Panc1 (cell line): ENCODE measurements around the gene PUS1. TPM values are rescaled to one million over a fixed set of nuclear protein-coding genes. Genes with fewer than 3 reads are reported as not detected.
"Not testable (repeated sequence)": the region's sequence is repeated elsewhere in the genome, so short reads cannot be mapped to it uniquely, and the experiment has no call there.

Experiments
- ATAC-seq: fragments of 200-7000 bp; cut with Tn5 transposase; 2 replicates; pipeline ENCODE4 v1.9.1; 2020; ENCODE audit warnings: mild to moderate bottlenecking, moderate library complexity
- BruUV-seq: library from RNA; stranded (reverse); fragments of 400-500 nt; replicated peaks from 2 replicates; lab custom pipeline; 2021; lab: Mats Ljungman, UMichigan
- CTCF ChIA-PET: fragments of 300-600 bp; sonication (Branson Sonifier 250); formaldehyde crosslinking; loops from one replicate; lab custom pipeline; 2022; ENCODE audit warnings: antibody characterized with exemption; lab: Charles Lee
- POLR2A ChIA-PET: fragments of 300-600 bp; sonication (Branson Sonifier 250); formaldehyde crosslinking; loops from one replicate; lab custom pipeline; 2022; ENCODE audit warnings: antibody characterized with exemption; lab: Charles Lee
- DNase-seq: peaks from one replicate; pipeline ENCODE4 v3.0.0-alpha.2; 2010; ENCODE audit warnings: low read depth, low spot score
- H3K27ac ChIP-seq: 2 replicates; pipeline ENCODE4 v1.5.1; 2011; ENCODE audit warnings: mild to moderate bottlenecking, low read length, inconsistent platforms
- H3K27me3 ChIP-seq: fragments of 200-500 bp; sonication (Bioruptor generic); 2 replicates; pipeline ENCODE4 v1.6.0; 2014; ENCODE audit warnings: low read length, inconsistent platforms; ENCODE audit not compliant: control insufficient read depth, insufficient read depth
- H3K36me3 ChIP-seq: fragments of 200-500 bp; sonication (Bioruptor generic); 2 replicates; pipeline ENCODE4 v1.5.1; 2014; ENCODE audit warnings: inconsistent platforms, mild to moderate bottlenecking, low read length, moderate library complexity; ENCODE audit not compliant: control insufficient read depth, insufficient read depth
- H3K4me1 ChIP-seq: 2 replicates; pipeline ENCODE4 v1.5.1; 2011; ENCODE audit warnings: inconsistent platforms, mild to moderate bottlenecking, low read length, moderate library complexity; ENCODE audit not compliant: control insufficient read depth, insufficient read depth
- H3K4me3 ChIP-seq, 2 experiments: 2 replicates each; pipeline ENCODE4 v1.5.1; 2011 to 2012; ENCODE audit warnings: low read depth in 2 of 2, low read length in 2 of 2, mild to moderate bottlenecking in 2 of 2, inconsistent platforms in 1 of 2, moderate library complexity in 1 of 2
- H3K9me3 ChIP-seq: fragments of 200-500 bp; sonication (Bioruptor generic); 2 replicates; pipeline ENCODE4 v1.5.1; 2014; ENCODE audit warnings: low read depth, mild to moderate bottlenecking, inconsistent platforms, low read length, moderate library complexity; ENCODE audit not compliant: control insufficient read depth, insufficient read depth
- CTCF ChIP-seq: fragments of 450-650 bp; IDR thresholded peaks from 2 replicates; pipeline ENCODE4 v1.5.1; 2017; ENCODE audit warnings: mild to moderate bottlenecking
- POLR2AphosphoS5 ChIP-seq: IDR thresholded peaks from 2 replicates; pipeline ENCODE4 v1.6.1; 2012; ENCODE audit warnings: mild to moderate bottlenecking, low read depth, low read length, moderate library complexity
- REST ChIP-seq, 2 experiments: IDR thresholded peaks; 2 replicates each; pipeline ENCODE4 v1.6.1; 2011 to 2012; ENCODE audit warnings: low read depth in 2 of 2, control low read depth in 1 of 2, low read length in 1 of 2, mild to moderate bottlenecking in 1 of 2, moderate library complexity in 1 of 2; ENCODE audit not compliant: insufficient read depth in 1 of 2
- SIN3A ChIP-seq: IDR thresholded peaks from 2 replicates; pipeline ENCODE4 v1.6.1; 2012; ENCODE audit warnings: low read depth, mild to moderate bottlenecking, low read length, moderate library complexity, borderline replicate concordance; ENCODE audit not compliant: insufficient read depth
- TCF7L2 ChIP-seq: IDR thresholded peaks from 2 replicates; pipeline ENCODE4 v1.6.1; 2011; ENCODE audit warnings: mild to moderate bottlenecking, low read depth, low read length, inconsistent platforms
- in situ Hi-C: cut with HindIII; loops from 2 replicates; pipeline ENCODE4 v1.10.0; 2016; ENCODE audit warnings: low sequenced_read_pairs, low pct_unique_long_range_greater_than_20kb
- intact Hi-C: fragments of 100-400 bp; cut with micrococcal nuclease; formaldehyde crosslinking; loops from one replicate; pipeline ENCODE4 v1.10.0; 2022; ENCODE audit not compliant: unreplicated experiment
- total RNA-seq: library from RNA; stranded (reverse); gene quantifications from one replicate; pipeline ENCODE4 v1.2.1, GENCODE V29; 2021; ENCODE audit not compliant: unreplicated experiment

The PUS1 gene
- total RNA-seq, 1 experiment from 2014 or later: 108 TPM

GRCh38 chr12:131959116-131959515, 30.0 kb downstream of the PUS1 start:
- in situ Hi-C loops: no loop called here
- DNase-seq: no peak
- Histone ChIP-seq H3K36me3 (0 out of 2 replicates have a peak, but pooled peaks cover 2% of the 10 kb centered on the region), H3K4me3 (no peak overlapping the region), H3K9me3 (no peaks in the 10 kb centered on the region), H3K27ac (no peak overlapping the region), H3K27me3 (no peaks in the 10 kb centered on the region), H3K4me1 (peaks cover 25% of the 10 kb centered on the region)
- intact Hi-C loops: no loop called here
- no peak for TF ChIP-seq SIN3A
- no peak for TF ChIP-seq TCF7L2
- TF ChIP-seq CTCF: no peak
- 0 out of 2 replicates have a peak, but pooled peaks have one; percentile 9 for ATAC-seq
- CTCF ChIA-PET: no interaction called here
- BruUV-seq: no TSS peak
- POLR2A ChIA-PET: no interaction called here

- in situ Hi-C loops: no loop called here
Measured at GRCh38 chr12:131959641-131960589, 30.8 kb downstream of the PUS1 start.

GRCh38 chr12:131960590-131961325, 31.7 kb downstream of the PUS1 start:
- BruUV-seq, in situ Hi-C loops, POLR2A ChIA-PET, H3K9me3 ChIP-seq, ATAC-seq, H3K4me3 ChIP-seq, H3K27me3 ChIP-seq, DNase-seq, H3K27ac ChIP-seq, H3K36me3 ChIP-seq, intact Hi-C loops, CTCF ChIA-PET: not testable (repeated sequence)
- peaks cover 21% of the 10 kb centered on the region for H3K4me1 ChIP-seq

More at GRCh38 chr12:131959641-131960589, 30.8 kb downstream of the PUS1 start:
- no peak for DNase-seq
- ChIA-PET POLR2A (no interaction called here), CTCF (no interaction called here)
- no peaks in the 10 kb centered on the region for H3K27me3 ChIP-seq
- H3K36me3 ChIP-seq: 0 out of 2 replicates have a peak, but pooled peaks cover 2% of the 10 kb centered on the region
- peak; percentile 43; the same call in 1 of the 2 replicates for ATAC-seq
- BruUV-seq: no TSS peak
- no peak overlapping the region for H3K4me3 ChIP-seq
- intact Hi-C loops: no loop called here
- H3K9me3 ChIP-seq: no peaks in the 10 kb centered on the region
- no peak overlapping the region for H3K27ac ChIP-seq
- TF ChIP-seq SIN3A (no peak), TCF7L2 (no peak), CTCF (no peak), POLR2AphosphoS5 (no peak), REST (IDR thresholded peaks at IDR 0.05; ENCODE audit: insufficient read depth in 1 of 2, low read depth in 2 of 2, low read length in 1 of 2) (no peak)
- H3K4me1 ChIP-seq: peaks cover 25% of the 10 kb centered on the region

GRCh38 chr12:131961328-131961727, 32.3 kb downstream of the PUS1 start:
- CTCF ChIA-PET, H3K9me3 ChIP-seq, POLR2A ChIA-PET, BruUV-seq, in situ Hi-C loops, H3K36me3 ChIP-seq, ATAC-seq, H3K27ac ChIP-seq, H3K4me3 ChIP-seq, H3K27me3 ChIP-seq, intact Hi-C loops, DNase-seq: not testable (repeated sequence)
- H3K4me1 ChIP-seq: peaks cover 16% of the 10 kb centered on the region
